ENCODE data around the gene SLC2A9. TPM values are rescaled to one million over a fixed set of nuclear protein-coding genes. Genes with fewer than 3 reads are reported as not detected.

Gene SLC2A9
- total and polyA plus RNA-seq, 7 experiments from 2014 or later: 0.36 to 9.6 (median 3.3) TPM

GRCh38 chr4:9847968-9848748, 173.1 kb downstream of the SLC2A9 start:
- Histone ChIP-seq H3K9me3 (ENCODE audit: control insufficient read depth in 2 of 3, low read length in 3 of 3) (no peaks in the 10 kb centered on the region), H3K36me3 (ENCODE audit: control insufficient read depth in 2 of 3, insufficient read depth in 3 of 3, low read length in 3 of 3) (no peaks in the 10 kb centered on the region), H3K4me1 (ENCODE audit: control insufficient read depth in 2 of 2, insufficient read depth in 2 of 2, low read length in 2 of 2) (no peaks in the 10 kb centered on the region), H3K4me3 (ENCODE audit: low read length) (no peak overlapping the region), H3K27ac (ENCODE audit: low read depth, low read length) (no peak overlapping the region), H3K27me3 (ENCODE audit: control insufficient read depth in 2 of 2, insufficient read depth in 2 of 2, low read length in 2 of 2) (no peaks in the 10 kb centered on the region)
- POLR2A ChIA-PET: no interaction called here
- Mint-ChIP-seq H3K36me3 (peaks cover 0 to 9% (median 0%) of the 10 kb centered on the region in 5 donors), H3K4me3 (no peak overlapping the region), H3K27me3 (peaks cover 2 to 32% (median 18%) of the 10 kb centered on the region in 5 donors), H3K9me3 (peaks cover 0 to 6% (median under 1%) of the 10 kb centered on the region in 11 donors), H3K4me1 (no peaks in the 10 kb centered on the region), H3K27ac (no peak overlapping the region)
- DNase-seq: no peak
- no peak for ATAC-seq
- intact Hi-C loops (cut with micrococcal nuclease): no loop called here
- CTCF ChIA-PET: no interaction called here

- intact Hi-C loops (cut with micrococcal nuclease): no loop called here
- peaks cover 0 to 9% (median 0%) of the 10 kb centered on the region in 3 experiments for H3K9me3 ChIP-seq (ENCODE audit: control insufficient read depth in 2 of 3, low read length in 3 of 3)
- ATAC-seq (no peak), DNase-seq (no peak)
- H3K36me3 ChIP-seq (ENCODE audit: control insufficient read depth in 2 of 3, insufficient read depth in 3 of 3, low read length in 3 of 3): no peaks in the 10 kb centered on the region
- H3K27ac Mint-ChIP-seq: no peak overlapping the region
- no peak overlapping the region for H3K27ac ChIP-seq (ENCODE audit: low read depth, low read length)
- peaks cover 0 to 10% (median 9%) of the 10 kb centered on the region in 5 donors for H3K36me3 Mint-ChIP-seq
- no peak overlapping the region for H3K4me3 ChIP-seq (ENCODE audit: low read length)
- peaks cover 3 to 22% (median 9%) of the 10 kb centered on the region in 11 donors for H3K9me3 Mint-ChIP-seq
- ChIA-PET CTCF (no interaction called here), POLR2A (no interaction called here)
- no peak overlapping the region for H3K4me3 Mint-ChIP-seq
- peaks cover 0 to 32% (median 18%) of the 10 kb centered on the region in 5 donors for H3K27me3 Mint-ChIP-seq
- no peaks in the 10 kb centered on the region for H3K27me3 ChIP-seq (ENCODE audit: control insufficient read depth in 2 of 2, insufficient read depth in 2 of 2, low read length in 2 of 2)
- H3K4me1 Mint-ChIP-seq: no peaks in the 10 kb centered on the region
- H3K4me1 ChIP-seq (ENCODE audit: control insufficient read depth in 2 of 2, insufficient read depth in 2 of 2, low read length in 2 of 2): no peaks in the 10 kb centered on the region
Observed at GRCh38 chr4:9845791-9846493, 175.4 kb downstream of the SLC2A9 start.

GRCh38 chr4:9841072-9841471, 180.2 kb downstream of the SLC2A9 start:
- H3K27me3 ChIP-seq (ENCODE audit: control insufficient read depth in 2 of 2, insufficient read depth in 2 of 2, low read length in 2 of 2): no peaks in the 10 kb centered on the region
- ATAC-seq (no peak), DNase-seq (no peak)
- no peak overlapping the region for H3K27ac ChIP-seq (ENCODE audit: low read depth, low read length)
- H3K9me3 ChIP-seq (ENCODE audit: control insufficient read depth in 2 of 3, low read length in 3 of 3): peaks cover 0 to 9% (median 0%) of the 10 kb centered on the region in 3 experiments
- POLR2A ChIA-PET: no interaction called here
- Mint-ChIP-seq H3K4me1 (no peaks in the 10 kb centered on the region), H3K9me3 (peaks cover 8 to 45% (median 14%) of the 10 kb centered on the region in 11 donors), H3K27ac (no peak overlapping the region), H3K4me3 (no peak overlapping the region), H3K36me3 (peaks cover 0 to 10% (median 0%) of the 10 kb centered on the region in 5 donors), H3K27me3 (peaks cover 5 to 11% (median 10%) of the 10 kb centered on the region in 5 donors)
- H3K4me3 ChIP-seq (ENCODE audit: low read length): no peak overlapping the region
- intact Hi-C loops (cut with micrococcal nuclease): no loop called here
- CTCF ChIA-PET: no interaction called here
- no peaks in the 10 kb centered on the region for H3K4me1 ChIP-seq (ENCODE audit: control insufficient read depth in 2 of 2, insufficient read depth in 2 of 2, low read length in 2 of 2)
- no peaks in the 10 kb centered on the region for H3K36me3 ChIP-seq (ENCODE audit: control insufficient read depth in 2 of 3, insufficient read depth in 3 of 3, low read length in 3 of 3)

DNA sequence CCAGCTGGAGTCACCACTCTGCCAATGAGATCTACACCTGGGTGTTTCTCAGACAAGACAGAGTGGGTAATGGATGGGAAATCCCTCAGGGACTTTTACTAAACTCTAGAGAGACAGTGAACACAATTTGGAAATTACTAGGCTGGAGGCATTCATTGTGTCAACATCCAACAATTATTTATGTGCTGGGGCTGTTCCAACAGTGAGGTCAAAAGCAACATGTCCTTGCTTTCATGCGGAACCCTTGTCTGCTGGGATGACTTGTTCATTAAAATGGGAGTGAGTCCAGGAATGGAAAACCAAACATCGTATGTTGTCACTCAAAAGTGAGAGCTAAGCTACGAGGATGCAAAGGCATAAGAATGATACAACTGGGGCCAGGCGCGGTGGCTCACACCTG, 185.9 kb downstream of the SLC2A9 start:
- Histone ChIP-seq H3K4me1 (ENCODE audit: control insufficient read depth in 2 of 2, insufficient read depth in 2 of 2, low read length in 2 of 2) (no peaks in the 10 kb centered on the region), H3K36me3 (ENCODE audit: control insufficient read depth in 2 of 3, insufficient read depth in 3 of 3, low read length in 3 of 3) (no peaks in the 10 kb centered on the region), H3K27ac (ENCODE audit: low read depth, low read length) (no peak overlapping the region), H3K9me3 (ENCODE audit: control insufficient read depth in 2 of 3, low read length in 3 of 3) (no peaks in the 10 kb centered on the region), H3K4me3 (ENCODE audit: low read length) (no peak overlapping the region), H3K27me3 (ENCODE audit: control insufficient read depth in 2 of 2, insufficient read depth in 2 of 2, low read length in 2 of 2) (no peaks in the 10 kb centered on the region)
- intact Hi-C loops (cut with micrococcal nuclease): no loop called here
- ATAC-seq: no peak
- Mint-ChIP-seq H3K27me3 (peaks cover 0 to 14% (median 5%) of the 10 kb centered on the region in 5 donors), H3K4me1 (no peaks in the 10 kb centered on the region), H3K4me3 (no peak overlapping the region), H3K9me3 (peaks cover 0 to 19% (median 5%) of the 10 kb centered on the region in 11 donors), H3K36me3 (peaks cover 0 to 3% (median 0%) of the 10 kb centered on the region in 5 donors), H3K27ac (no peak overlapping the region)
- POLR2A ChIA-PET: no interaction called here
- no peak for DNase-seq
- CTCF ChIA-PET: no interaction called here

DNA sequence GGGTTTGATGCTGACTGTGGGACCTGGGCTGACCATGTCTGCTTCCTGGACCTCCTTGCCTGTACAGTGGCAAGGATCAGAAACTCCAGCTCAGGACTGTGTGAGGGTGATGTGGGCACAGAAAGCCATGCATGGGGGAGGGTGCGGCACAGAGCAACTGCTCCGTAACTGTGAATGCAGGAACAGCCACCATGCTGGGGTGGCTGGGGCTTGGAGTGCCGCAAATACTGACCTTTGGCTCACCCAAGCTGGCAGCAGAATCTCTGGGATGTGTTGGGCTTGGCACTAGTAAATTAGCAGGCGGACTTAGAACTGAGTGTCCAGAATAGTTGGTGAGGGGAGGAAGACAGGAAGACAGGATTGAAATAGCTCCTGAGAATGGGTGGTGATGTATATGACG, 187.9 kb downstream of the SLC2A9 start:
- Mint-ChIP-seq H3K27ac (no peak overlapping the region), H3K36me3 (peaks cover 0 to 3% (median 0%) of the 10 kb centered on the region in 5 donors), H3K4me3 (no peak overlapping the region), H3K4me1 (no peaks in the 10 kb centered on the region), H3K9me3 (peaks cover 0 to 8% (median 0%) of the 10 kb centered on the region in 11 donors), H3K27me3 (peaks cover 0 to 10% (median 9%) of the 10 kb centered on the region in 5 donors)
- CTCF ChIA-PET: no interaction called here
- no peaks in the 10 kb centered on the region for H3K4me1 ChIP-seq (ENCODE audit: control insufficient read depth in 2 of 2, insufficient read depth in 2 of 2, low read length in 2 of 2)
- no peaks in the 10 kb centered on the region for H3K9me3 ChIP-seq (ENCODE audit: control insufficient read depth in 2 of 3, low read length in 3 of 3)
- DNase-seq: no peak
- intact Hi-C loops (cut with micrococcal nuclease): no loop called here
- H3K27me3 ChIP-seq (ENCODE audit: control insufficient read depth in 2 of 2, insufficient read depth in 2 of 2, low read length in 2 of 2): no peaks in the 10 kb centered on the region
- no peaks in the 10 kb centered on the region for H3K36me3 ChIP-seq (ENCODE audit: control insufficient read depth in 2 of 3, insufficient read depth in 3 of 3, low read length in 3 of 3)
- ATAC-seq: no peak
- POLR2A ChIA-PET: no interaction called here
- no peak overlapping the region for H3K4me3 ChIP-seq (ENCODE audit: low read length)
- H3K27ac ChIP-seq (ENCODE audit: low read depth, low read length): no peak overlapping the region

- H3K4me3 ChIP-seq (ENCODE audit: low read length): no peak overlapping the region
- H3K27me3 ChIP-seq (ENCODE audit: control insufficient read depth in 2 of 2, insufficient read depth in 2 of 2, low read length in 2 of 2): no peaks in the 10 kb centered on the region
- H3K27ac ChIP-seq (ENCODE audit: low read depth, low read length): no peak overlapping the region
- CTCF ChIA-PET: no interaction called here
- DNase-seq (no peak), ATAC-seq (no peak)
- peaks cover 0 to 10% (median 4%) of the 10 kb centered on the region in 5 donors for H3K27me3 Mint-ChIP-seq
- no peaks in the 10 kb centered on the region for H3K9me3 ChIP-seq (ENCODE audit: control insufficient read depth in 2 of 3, low read length in 3 of 3)
- H3K36me3 ChIP-seq (ENCODE audit: control insufficient read depth in 2 of 3, insufficient read depth in 3 of 3, low read length in 3 of 3): no peaks in the 10 kb centered on the region
- H3K4me1 Mint-ChIP-seq: no peaks in the 10 kb centered on the region
- peaks cover 0 to 3% (median 0%) of the 10 kb centered on the region in 5 donors for H3K36me3 Mint-ChIP-seq
- H3K4me1 ChIP-seq (ENCODE audit: control insufficient read depth in 2 of 2, insufficient read depth in 2 of 2, low read length in 2 of 2): no peaks in the 10 kb centered on the region
- intact Hi-C loops (cut with micrococcal nuclease): no loop called here
- peaks cover 0 to 3% (median 0%) of the 10 kb centered on the region in 11 donors for H3K9me3 Mint-ChIP-seq
- H3K4me3 Mint-ChIP-seq: no peak overlapping the region
- POLR2A ChIA-PET: no interaction called here
- H3K27ac Mint-ChIP-seq: no peak overlapping the region
Observed at GRCh38 chr4:9832640-9833039, 188.7 kb downstream of the SLC2A9 start.
